ENCODE results near the gene TLR10. TPM values are rescaled to one million over a fixed set of nuclear protein-coding genes. Genes with fewer than 3 reads are reported as not detected.

Gene TLR10
- total and polyA plus RNA-seq, 9 of the 15 experiments (the other 6 are each of a cell fraction or from before 2014, with no cell fraction given), result 0.03 to 0.05 TPM; not detected in 7

DNA sequence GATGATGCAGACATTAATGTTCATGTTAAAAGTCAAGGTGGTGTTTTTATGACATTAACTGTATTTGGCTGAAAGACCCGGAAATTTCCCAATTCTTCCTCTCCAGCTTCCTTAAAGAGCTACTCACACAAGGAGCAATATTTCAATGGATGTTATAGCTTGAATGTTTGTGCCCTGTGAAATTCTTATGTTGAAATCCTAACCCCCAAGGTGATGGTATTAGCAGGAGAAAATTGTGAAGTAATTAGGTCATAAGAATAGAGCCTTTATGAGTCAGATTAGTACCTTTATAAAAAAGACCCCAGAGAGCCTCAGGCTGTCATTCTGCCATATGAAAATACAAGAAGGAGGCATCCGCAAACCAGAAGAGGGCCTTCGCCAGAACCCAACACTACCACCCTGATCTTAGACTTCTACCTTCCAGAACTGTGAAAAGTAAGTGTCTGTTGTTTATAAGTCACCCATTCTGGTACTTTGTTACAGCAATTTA lies 18.2 kb upstream of the TLR10 start:
- Histone ChIP-seq H3K9ac (ENCODE audit: insufficient read depth in 1 of 2, low read depth in 2 of 2, low read length in 2 of 2) (no peak overlapping the region), H3K79me2 (ENCODE audit: control insufficient read depth, insufficient read depth, low read length) (no peaks in the 10 kb centered on the region), H3K36me3 (ENCODE audit: control insufficient read depth, insufficient read depth, low read length) (no peaks in the 10 kb centered on the region), H3K9me3 (replicated peaks; ENCODE audit: control insufficient read depth, insufficient read depth, low read depth, low read length) (no peaks in the 10 kb centered on the region), H3K27me3 (ENCODE audit: control insufficient read depth in 2 of 2, insufficient read depth in 2 of 2, low read length in 2 of 2) (peaks cover 0 to 4% of the 10 kb centered on the region in 2 experiments; a peak in 1 of 5 replicates), H3K4me1 (replicated peaks in 1 of 2; ENCODE audit: control insufficient read depth in 2 of 2, insufficient read depth in 2 of 2, low read length in 2 of 2) (no peaks in the 10 kb centered on the region), H3K4me3 (no peak overlapping the region), H3K9me1 (ENCODE audit: control insufficient read depth, insufficient read depth, low read length) (no peaks in the 10 kb centered on the region), H2AFZ (ENCODE audit: low read depth, low read length) (no peak overlapping the region), H4K20me1 (replicated peaks; ENCODE audit: control insufficient read depth, insufficient read depth, low read length) (no peaks in the 10 kb centered on the region), H3K27ac (ENCODE audit: extremely low read depth, low read depth, low read length) (no peak overlapping the region), H3K4me2 (ENCODE audit: insufficient read depth, low read length) (no peak overlapping the region)
- intact Hi-C loops (cut with micrococcal nuclease) (loop anchor here (5.0 kb wide), 1 partner anchor 44 kb away; no protein-coding TSS in a partner anchor), in situ Hi-C loops (cut with MboI) (no loop called here)
- CTCF ChIA-PET (ENCODE audit: low intra/inter-chr PET ratio), result no interaction called here
- POLR2A ChIA-PET, result interaction anchor here (1.0 kb wide), 1 partner anchor 11 kb away, joined by 3 read pairs; no protein-coding TSS in a partner anchor
- WGBS (ENCODE audit: insufficient coverage, low coverage, missing lambda C conversion rate), result 33% methylated on average over 3 of the region's 3 CpGs
- BruUV-seq (replicated peaks), result no TSS peak
- no peak for FAIRE-seq
- no peak for TF ChIP-seq ZNF766 (CRISPR knock-in tag; conservative IDR thresholded peaks at IDR 0.05)
- DNase-seq (ENCODE audit: extremely low read depth in 1 of 4, low spot score in 3 of 4), result no peak
- no peak for ATAC-seq

- Histone ChIP-seq H3K4me2 (ENCODE audit: insufficient read depth, low read length) (no peak overlapping the region), H2AFZ (ENCODE audit: low read depth, low read length) (no peak overlapping the region), H3K27me3 (ENCODE audit: control insufficient read depth in 2 of 2, insufficient read depth in 2 of 2, low read length in 2 of 2) (peaks cover 0 to 4% of the 10 kb centered on the region in 2 experiments; a peak in 1 of 5 replicates), H3K36me3 (ENCODE audit: control insufficient read depth, insufficient read depth, low read length) (no peaks in the 10 kb centered on the region), H3K9me1 (ENCODE audit: control insufficient read depth, insufficient read depth, low read length) (no peaks in the 10 kb centered on the region), H3K4me3 (no peak overlapping the region), H3K9me3 (replicated peaks; ENCODE audit: control insufficient read depth, insufficient read depth, low read depth, low read length) (no peaks in the 10 kb centered on the region), H3K79me2 (ENCODE audit: control insufficient read depth, insufficient read depth, low read length) (no peaks in the 10 kb centered on the region), H3K4me1 (replicated peaks in 1 of 2; ENCODE audit: control insufficient read depth in 2 of 2, insufficient read depth in 2 of 2, low read length in 2 of 2) (no peaks in the 10 kb centered on the region), H3K27ac (ENCODE audit: extremely low read depth, low read depth, low read length) (no peak overlapping the region), H3K9ac (ENCODE audit: insufficient read depth in 1 of 2, low read depth in 2 of 2, low read length in 2 of 2) (no peak overlapping the region), H4K20me1 (replicated peaks; ENCODE audit: control insufficient read depth, insufficient read depth, low read length) (no peaks in the 10 kb centered on the region)
- no peak for TF ChIP-seq ATF2 (CRISPR knock-in tag; IDR thresholded peaks at IDR 0.05)
- no peak for TF ChIP-seq RHOXF2B (CRISPR knock-in tag; conservative IDR thresholded peaks at IDR 0.05)
- no peak for TF ChIP-seq STAT6 (CRISPR knock-in tag; IDR thresholded peaks at IDR 0.05)
- no peak for TF ChIP-seq GATAD2B (IDR thresholded peaks at IDR 0.05; ENCODE audit: borderline replicate concordance)
- intact Hi-C loops (cut with micrococcal nuclease) (loop anchor here (5.0 kb wide), 1 partner anchor 43 kb away; no protein-coding TSS in a partner anchor), in situ Hi-C loops (cut with MboI) (no loop called here)
- ChIA-PET CTCF (ENCODE audit: low intra/inter-chr PET ratio) (no interaction called here), POLR2A (interaction anchor here (1.0 kb wide), 1 partner anchor 11 kb away, joined by 3 read pairs; no protein-coding TSS in a partner anchor)
- no TSS peak for BruUV-seq (replicated peaks)
- 5% methylated on average over 2 of the region's 2 CpGs for WGBS (ENCODE audit: insufficient coverage, low coverage, missing lambda C conversion rate)
- no peak for ATAC-seq
- no peak for FAIRE-seq
- DNase-seq (ENCODE audit: extremely low read depth in 1 of 4, low spot score in 3 of 4), result no peak
Measured at GRCh38 chr4:38800366-38800765, 17.6 kb upstream of the TLR10 start.

Measured in K562 (cell line).